K562 treated with DMSO at 1 percent for 12 hours (cell line): ENCODE data around the gene EIF3D. TPM values are rescaled to one million over a fixed set of nuclear protein-coding genes. Genes with fewer than 3 reads are reported as not detected.

Experiments used
- total RNA-seq: library from RNA; unstranded; fragments of 300-600 nt; gene quantifications from 2 replicates; pipeline ENCODE4 v1.2.3, GENCODE V29; 2022; ENCODE audit not compliant: insufficient read depth

EIF3D gene
- 257 and 312 TPM in 2 replicates for total RNA-seq

GRCh38 chr22:36528795-36529751, at the start of gene EIF3D:
EIF3D (minus strand) TSS chr22:36529166; CDS start chr22:36526121, 3,045 bp downstream.

GRCh38 chr22:36506637-36507517, 22.1 kb downstream of the EIF3D start, which contains the start of gene FOXRED2:
FOXRED2 (minus strand) TSS chr22:36507040; CDS start chr22:36506422, 618 bp downstream.

GRCh38 chr22:36481393-36482168, 47.4 kb downstream of the EIF3D start, which contains the start of gene TXN2:
TXN2 (minus strand) TSS chr22:36481640; CDS start chr22:36480837, 803 bp downstream.

Other genes starting within 250 kb of the EIF3D start
- gene MYH9, start 141.2 kb downstream of the EIF3D start, total RNA-seq: 30.9 and 89.2 TPM in 2 replicates
- gene TXN2, start 47.5 kb downstream of the EIF3D start, total RNA-seq: 83.7 and 129 TPM in 2 replicates
- 12.0 and 57.9 TPM in 2 replicates for gene FOXRED2, start 22.1 kb downstream of the EIF3D start, total RNA-seq
- not detected in 2 replicates for gene CACNG2, start 174.6 kb upstream of the EIF3D start, total RNA-seq
- gene IFT27, start 247.0 kb upstream of the EIF3D start, total RNA-seq: 4.2 and 5.7 TPM in 2 replicates